Right lobe of liver (tissue), 4 donors: ENCODE results near the gene KCNK5.

Experiments
- POLR2A ChIP-seq: fragments of 450-650 bp; IDR thresholded peaks from one replicate; pipeline ENCODE4 v1.6.1; 2017; ENCODE audit warnings: antibody characterized with exemption, mild to moderate bottlenecking
- TF ChIP-seq, protein P1 (sequence below), 4 donors: fragments of 200-600 bp in 3 of 4; fragments of 450-650 bp in 1 of 4; IDR thresholded peaks; one replicate each; pipeline versions ENCODE4 v1.5.1 to v1.8.0; 2016 to 2022; ENCODE audit warnings: antibody characterized with exemption in 4 of 4, mild to moderate bottlenecking in 2 of 4
- donor health status: DM: no; HTN: no; CAD: no.
- donor health status: DM: no; HTN: no; CAD: no.
- donor health status: DM: no; HTN: yes; CAD: no.

DNA sequence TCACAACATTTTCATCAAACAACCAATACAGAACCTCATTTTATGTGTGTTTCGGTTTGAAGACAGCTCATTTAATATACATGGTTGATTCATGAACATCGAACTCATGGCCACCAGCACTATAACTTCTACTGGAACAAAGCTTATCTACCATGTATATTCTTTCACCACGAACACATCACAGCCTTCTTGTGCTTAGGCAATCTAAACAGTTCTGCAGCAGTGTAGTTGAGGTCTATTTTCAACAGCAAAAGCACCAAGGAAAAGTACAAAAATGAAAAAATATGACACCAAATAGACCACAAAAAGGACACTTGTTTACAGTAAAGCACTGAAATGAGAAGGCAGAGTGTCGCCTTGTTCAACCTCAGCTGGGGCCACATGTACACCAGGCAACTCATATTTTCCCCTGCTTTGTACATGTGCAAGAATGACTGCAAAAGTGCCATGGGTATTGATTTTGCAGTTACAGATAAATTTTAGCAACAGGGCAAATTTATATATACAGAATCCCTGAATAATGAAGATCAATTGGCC, 25.8 kb upstream of the KCNK5 start:
- TF ChIP-seq, protein P1, sequence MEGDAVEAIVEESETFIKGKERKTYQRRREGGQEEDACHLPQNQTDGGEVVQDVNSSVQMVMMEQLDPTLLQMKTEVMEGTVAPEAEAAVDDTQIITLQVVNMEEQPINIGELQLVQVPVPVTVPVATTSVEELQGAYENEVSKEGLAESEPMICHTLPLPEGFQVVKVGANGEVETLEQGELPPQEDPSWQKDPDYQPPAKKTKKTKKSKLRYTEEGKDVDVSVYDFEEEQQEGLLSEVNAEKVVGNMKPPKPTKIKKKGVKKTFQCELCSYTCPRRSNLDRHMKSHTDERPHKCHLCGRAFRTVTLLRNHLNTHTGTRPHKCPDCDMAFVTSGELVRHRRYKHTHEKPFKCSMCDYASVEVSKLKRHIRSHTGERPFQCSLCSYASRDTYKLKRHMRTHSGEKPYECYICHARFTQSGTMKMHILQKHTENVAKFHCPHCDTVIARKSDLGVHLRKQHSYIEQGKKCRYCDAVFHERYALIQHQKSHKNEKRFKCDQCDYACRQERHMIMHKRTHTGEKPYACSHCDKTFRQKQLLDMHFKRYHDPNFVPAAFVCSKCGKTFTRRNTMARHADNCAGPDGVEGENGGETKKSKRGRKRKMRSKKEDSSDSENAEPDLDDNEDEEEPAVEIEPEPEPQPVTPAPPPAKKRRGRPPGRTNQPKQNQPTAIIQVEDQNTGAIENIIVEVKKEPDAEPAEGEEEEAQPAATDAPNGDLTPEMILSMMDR (IDR thresholded peaks at IDR 0.05): no peak
- TF ChIP-seq POLR2A: no peak
